Tibial artery (tissue), 4 donors: ENCODE data around the gene TPD52L1.
A peak's percentile ranks its signal among the peaks of the same experiment; 100 is the strongest.
"Not testable (repeated sequence)": the region's sequence is repeated elsewhere in the genome, so short reads cannot be mapped to it uniquely, and the experiment has no call there.

Source experiments
- DNase-seq, 2 donors: peaks; one replicate each; pipeline ENCODE4 v3.0.0-alpha.2; 2019
- H3K27ac ChIP-seq, 2 donors: fragments of 200-600 bp; sonication (generic) in 1 of 2; 1 replicate in 1 of 2; 2 replicates in 1 of 2; pipeline ENCODE4 v1.5.1; 2018 to 2019; ENCODE audit warnings: mild to moderate bottlenecking in 1 of 2
- H3K27me3 ChIP-seq, 2 donors: fragments of 200-600 bp; sonication (generic) in 1 of 2; one replicate each; pipeline versions ENCODE4 v1.5.1 to v1.6.0; 2016 to 2019
- H3K36me3 ChIP-seq, 3 donors: fragments of 200-600 bp; sonication (generic) in 2 of 3; one replicate each; pipeline ENCODE4 v1.5.1; 2016 to 2019; ENCODE audit warnings: mild to moderate bottlenecking in 2 of 3
- H3K4me1 ChIP-seq, 4 donors: fragments of 200-600 bp; sonication (generic) in 2 of 4; 1 replicate in 3 of 4; 2 replicates in 1 of 4; pipeline ENCODE4 v1.5.1; 2016 to 2019
- H3K4me3 ChIP-seq, 2 donors: fragments of 200-600 bp; sonication (generic) in 1 of 2; 1 replicate in 1 of 2; 2 replicates in 1 of 2; pipeline ENCODE4 v1.5.1; 2018 to 2019; ENCODE audit warnings: mild to moderate bottlenecking in 2 of 2
- H3K9me3 ChIP-seq, 3 donors: fragments of 200-600 bp; sonication (generic) in 1 of 3; one replicate each; pipeline ENCODE4 v1.5.1; 2016 to 2019
- intact Hi-C: fragments of 100-400 bp; cut with DNase I; formaldehyde crosslinking; loops from one replicate; pipeline ENCODE4 v1.15.0; 2023; ENCODE audit warnings: low total_unique reads
- TF ChIP-seq, protein P1 (sequence below), 2 experiments: fragments of 200-600 bp in 1 of 2; fragments of 450-650 bp in 1 of 2; IDR thresholded peaks; one replicate each; pipeline ENCODE4 v1.5.1; 2017 to 2019; ENCODE audit warnings: antibody characterized with exemption in 2 of 2, mild to moderate bottlenecking in 1 of 2, moderate library complexity in 1 of 2

TPD52L1 gene

DNA sequence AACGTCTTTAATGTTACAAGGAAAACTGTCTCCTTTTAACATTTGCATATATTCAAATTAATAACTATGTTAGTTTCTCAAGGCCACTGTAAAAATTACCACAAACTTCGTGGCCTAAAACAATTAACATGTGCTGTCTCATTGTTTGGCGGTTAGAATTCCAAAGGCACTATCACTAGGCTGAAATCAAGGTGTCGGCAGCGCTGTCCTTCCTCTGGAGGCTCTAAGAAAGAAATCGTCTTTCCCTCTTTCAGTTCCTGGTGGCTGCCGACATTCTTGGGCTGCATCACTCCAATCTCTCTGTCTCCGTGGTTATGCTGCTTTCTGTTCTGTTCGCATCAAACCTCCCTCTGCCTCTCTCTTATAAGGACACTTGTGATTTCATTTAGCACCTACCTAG lies 4.2 kb downstream of the TPD52L1 start:
- peaks cover 0 to 3% (median 0%) of the 10 kb centered on the region in 3 donors for H3K36me3 ChIP-seq
- no peak overlapping the region for H3K4me3 ChIP-seq
- no peak for DNase-seq
- no peak overlapping the region for H3K27ac ChIP-seq
- no peaks in the 10 kb centered on the region for H3K27me3 ChIP-seq
- intact Hi-C loops: loop anchor here (10.0 kb wide), 1 partner anchor 617 kb away; no protein-coding TSS in a partner anchor
- H3K9me3 ChIP-seq: no peaks in the 10 kb centered on the region
- TF ChIP-seq, protein P1, sequence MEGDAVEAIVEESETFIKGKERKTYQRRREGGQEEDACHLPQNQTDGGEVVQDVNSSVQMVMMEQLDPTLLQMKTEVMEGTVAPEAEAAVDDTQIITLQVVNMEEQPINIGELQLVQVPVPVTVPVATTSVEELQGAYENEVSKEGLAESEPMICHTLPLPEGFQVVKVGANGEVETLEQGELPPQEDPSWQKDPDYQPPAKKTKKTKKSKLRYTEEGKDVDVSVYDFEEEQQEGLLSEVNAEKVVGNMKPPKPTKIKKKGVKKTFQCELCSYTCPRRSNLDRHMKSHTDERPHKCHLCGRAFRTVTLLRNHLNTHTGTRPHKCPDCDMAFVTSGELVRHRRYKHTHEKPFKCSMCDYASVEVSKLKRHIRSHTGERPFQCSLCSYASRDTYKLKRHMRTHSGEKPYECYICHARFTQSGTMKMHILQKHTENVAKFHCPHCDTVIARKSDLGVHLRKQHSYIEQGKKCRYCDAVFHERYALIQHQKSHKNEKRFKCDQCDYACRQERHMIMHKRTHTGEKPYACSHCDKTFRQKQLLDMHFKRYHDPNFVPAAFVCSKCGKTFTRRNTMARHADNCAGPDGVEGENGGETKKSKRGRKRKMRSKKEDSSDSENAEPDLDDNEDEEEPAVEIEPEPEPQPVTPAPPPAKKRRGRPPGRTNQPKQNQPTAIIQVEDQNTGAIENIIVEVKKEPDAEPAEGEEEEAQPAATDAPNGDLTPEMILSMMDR (IDR thresholded peaks at IDR 0.05): no peak
- peaks cover 0 to 36% (median 9%) of the 10 kb centered on the region in 4 donors for H3K4me1 ChIP-seq

DNA sequence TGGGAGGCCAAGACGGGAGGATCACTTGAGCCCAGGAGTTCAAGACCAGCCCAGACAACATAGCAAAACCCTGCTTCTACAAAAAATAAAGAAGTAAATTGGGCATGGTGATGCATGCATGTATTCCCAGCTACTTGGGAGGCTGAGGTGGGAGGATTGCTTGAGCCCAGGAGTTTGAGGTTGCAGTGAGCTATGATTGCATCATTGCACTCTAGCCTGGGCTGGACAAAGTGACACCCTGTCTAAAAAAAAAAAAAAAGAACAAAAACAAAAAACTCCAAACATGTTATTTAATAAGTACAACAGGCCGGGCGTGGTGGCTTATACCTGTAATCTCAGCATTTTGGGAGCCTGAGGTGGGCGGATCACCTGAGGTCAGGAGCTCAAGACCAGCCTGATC lies 9.8 kb downstream of the TPD52L1 start:
- H3K36me3 ChIP-seq, DNase-seq, H3K27ac ChIP-seq, H3K9me3 ChIP-seq, H3K4me3 ChIP-seq, intact Hi-C loops, H3K27me3 ChIP-seq: not testable (repeated sequence)
- H3K4me1 ChIP-seq: peaks cover 0 to 31% (median 0%) of the 10 kb centered on the region in 4 donors

DNA sequence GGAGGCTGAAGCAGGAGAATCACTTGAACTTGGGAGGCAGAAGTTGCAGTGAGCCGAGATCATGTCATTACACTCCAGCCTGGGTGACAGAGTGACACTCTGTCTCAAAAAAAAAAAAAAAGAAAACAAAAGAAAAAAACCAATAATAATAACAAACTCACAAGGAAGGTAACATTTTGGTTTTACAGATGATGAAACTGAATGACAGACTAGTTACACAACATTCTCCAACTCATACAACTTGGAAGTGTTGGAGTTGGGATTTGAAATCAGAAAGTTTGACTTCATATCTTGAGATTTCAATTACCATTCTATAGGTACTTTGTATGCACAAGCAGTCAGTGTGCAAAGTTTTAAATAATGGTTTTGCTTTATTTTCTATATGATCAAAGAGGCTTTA lies 10.2 kb downstream of the TPD52L1 start:
- Histone ChIP-seq H3K27ac (no peak overlapping the region), H3K4me1 (peaks cover 0 to 34% (median 2%) of the 10 kb centered on the region in 4 donors), H3K4me3 (no peak overlapping the region), H3K9me3 (no peaks in the 10 kb centered on the region), H3K27me3 (no peaks in the 10 kb centered on the region), H3K36me3 (peaks cover 0 to 3% (median 0%) of the 10 kb centered on the region in 3 donors)
- TF ChIP-seq, protein P1 (IDR thresholded peaks at IDR 0.05): no peak
- intact Hi-C loops: no loop called here
- DNase-seq: no peak

DNA sequence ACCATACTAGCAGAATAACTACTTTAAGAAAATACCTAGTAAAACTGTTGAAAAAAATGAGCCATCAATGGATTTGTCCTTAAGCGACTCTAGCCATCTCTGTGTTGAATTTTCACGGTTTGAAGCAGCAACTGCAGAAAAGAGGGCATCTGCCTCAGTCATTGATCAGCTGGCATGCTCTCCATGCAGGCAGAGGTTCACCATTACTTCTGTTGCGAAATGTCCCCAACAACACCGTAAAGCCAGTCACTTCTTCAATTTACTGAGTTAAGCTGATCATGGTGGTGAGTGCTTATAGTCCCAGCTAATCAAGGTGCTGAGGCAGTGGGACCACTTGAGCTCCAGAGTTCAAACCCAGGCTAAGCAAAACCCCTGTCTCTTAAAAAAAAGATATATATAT lies 11.1 kb downstream of the TPD52L1 start:
- no peak for DNase-seq
- Histone ChIP-seq H3K27me3 (no peaks in the 10 kb centered on the region), H3K4me1 (peaks cover 0 to 43% (median 9%) of the 10 kb centered on the region in 4 donors), H3K27ac (no peak overlapping the region), H3K4me3 (no peak overlapping the region), H3K36me3 (peaks cover 0 to 2% (median 0%) of the 10 kb centered on the region in 3 donors), H3K9me3 (no peaks in the 10 kb centered on the region)
- TF ChIP-seq, protein P1 (IDR thresholded peaks at IDR 0.05): no peak
- intact Hi-C loops: no loop called here

DNA sequence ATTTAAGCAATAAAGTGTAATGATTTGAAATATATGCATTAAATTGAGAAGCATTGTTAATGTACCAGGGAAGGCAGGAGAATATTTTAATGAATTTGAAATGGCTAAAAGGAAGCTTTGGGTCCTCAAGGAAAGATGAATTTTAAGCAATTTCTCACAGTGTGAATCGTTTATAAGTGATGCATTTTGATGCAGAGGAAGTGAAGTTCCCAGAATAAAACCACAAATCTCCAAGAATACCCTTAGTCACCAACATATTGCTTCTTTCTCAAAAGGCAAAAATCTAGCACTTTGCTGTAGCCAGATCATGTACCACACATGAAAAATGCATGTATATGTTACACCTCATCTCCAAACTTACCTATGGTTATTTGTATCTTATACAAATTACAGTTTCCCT lies 11.7 kb downstream of the TPD52L1 start:
- TF ChIP-seq, protein P1 (IDR thresholded peaks at IDR 0.05): no peak
- H3K4me3 ChIP-seq: no peak overlapping the region
- no peak for DNase-seq
- H3K36me3 ChIP-seq: no peaks in the 10 kb centered on the region
- H3K9me3 ChIP-seq: no peaks in the 10 kb centered on the region
- intact Hi-C loops: no loop called here
- H3K4me1 ChIP-seq: peaks cover 0 to 49% (median 12%) of the 10 kb centered on the region in 4 donors
- H3K27ac ChIP-seq: peak overlapping the region in 1 of 2 donors; percentile 52
- H3K27me3 ChIP-seq: no peaks in the 10 kb centered on the region

DNA sequence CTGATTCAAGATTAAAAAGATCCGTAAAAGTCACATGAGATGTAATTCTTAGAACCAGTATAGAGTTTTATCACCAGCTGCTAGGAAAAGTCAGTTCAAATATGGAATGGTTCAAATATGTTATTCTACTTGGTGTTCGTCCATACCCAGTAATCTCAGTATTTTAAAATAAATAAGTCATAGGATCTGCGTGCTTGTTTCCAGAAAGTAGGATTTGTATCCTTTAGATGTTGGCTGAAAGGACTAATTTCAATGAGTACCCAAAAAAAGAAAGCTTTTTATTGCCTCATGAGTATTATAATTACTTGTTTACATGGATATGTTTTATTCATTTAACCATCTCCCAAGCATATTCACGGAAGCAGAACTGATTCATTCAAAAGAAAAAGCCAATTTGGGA lies 12.2 kb downstream of the TPD52L1 start:
- no peak for DNase-seq
- Histone ChIP-seq H3K4me3 (no peak overlapping the region), H3K4me1 (peaks cover 0 to 54% (median 16%) of the 10 kb centered on the region in 4 donors), H3K27me3 (no peaks in the 10 kb centered on the region), H3K9me3 (no peaks in the 10 kb centered on the region), H3K36me3 (no peaks in the 10 kb centered on the region), H3K27ac (peak overlapping the region; percentile 16 to 52)
- TF ChIP-seq, protein P1 (IDR thresholded peaks at IDR 0.05): no peak
- intact Hi-C loops: no loop called here
